SK-N-SH (cell line): ENCODE results near the gene DSP.

ENCODE experiments used
- CTCF ChIP-seq: fragments of 200-600 bp; sonication (generic); IDR thresholded peaks from 2 replicates; pipeline ENCODE4 v1.6.1; 2017; ENCODE audit warnings: antibody characterized with exemption, mild to moderate bottlenecking, moderate library complexity
- EP300 ChIP-seq, 2 experiments: IDR thresholded peaks; 2 replicates each; pipeline versions ENCODE4 v1.4.0 to v1.6.1; 2012; ENCODE audit warnings: borderline replicate concordance in 1 of 2, low read depth in 1 of 2, low read length in 1 of 2
- EZH2phosphoT487 ChIP-seq: fragments of 200-600 bp; sonication (generic); IDR thresholded peaks from 2 replicates; pipeline ENCODE4 v1.6.1; 2017; ENCODE audit warnings: low read depth, mixed run types, mild to moderate bottlenecking, antibody characterized with exemption, moderate library complexity, borderline replicate concordance
- FOXM1 ChIP-seq: IDR thresholded peaks from 2 replicates; pipeline ENCODE4 v1.4.0; 2012; ENCODE audit warnings: low read depth, mild to moderate bottlenecking
- GABPA ChIP-seq: IDR thresholded peaks from 2 replicates; pipeline ENCODE4 v1.4.0; 2012; ENCODE audit warnings: low read depth, mild to moderate bottlenecking
- NRF1 ChIP-seq: IDR thresholded peaks from 2 replicates; pipeline ENCODE4 v1.6.1; 2012; ENCODE audit warnings: low read depth, mild to moderate bottlenecking, low read length
- TEAD4 ChIP-seq: IDR thresholded peaks from 2 replicates; pipeline ENCODE4 v1.4.0; 2012; ENCODE audit warnings: mild to moderate bottlenecking, borderline replicate concordance; ENCODE audit not compliant: insufficient read depth
- TF ChIP-seq, protein P1 (sequence below): fragments of 150-350 bp; IDR thresholded peaks from 2 replicates; pipeline ENCODE4 v1.6.1; 2016; ENCODE audit warnings: mild to moderate bottlenecking, low read depth, low read length
- TF ChIP-seq, protein P2 (sequence below): IDR thresholded peaks from 2 replicates; pipeline ENCODE4 v1.4.0; 2012; ENCODE audit warnings: low read depth

DNA sequence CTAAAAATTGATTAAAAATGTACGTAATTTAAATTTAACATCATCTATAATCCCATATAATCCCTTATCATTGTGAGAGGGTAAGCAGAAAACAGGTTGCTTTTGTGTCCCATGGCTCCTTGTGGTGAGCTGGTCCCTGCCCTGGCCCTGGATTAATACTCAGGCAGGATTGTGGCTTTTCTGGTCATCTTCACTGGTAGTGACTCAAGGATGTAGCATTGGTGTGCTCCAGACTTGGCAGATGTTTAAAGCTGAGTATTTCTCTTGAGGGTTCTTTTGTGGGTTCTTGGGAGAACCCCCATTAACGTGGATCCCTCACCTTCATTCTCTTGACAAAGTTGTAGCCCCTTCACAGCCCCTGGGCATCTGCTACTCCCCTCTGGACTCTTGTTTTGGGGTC is 87.8 kb downstream of the DSP start:
- TF ChIP-seq CTCF, result no peak
- TF ChIP-seq, protein P1, sequence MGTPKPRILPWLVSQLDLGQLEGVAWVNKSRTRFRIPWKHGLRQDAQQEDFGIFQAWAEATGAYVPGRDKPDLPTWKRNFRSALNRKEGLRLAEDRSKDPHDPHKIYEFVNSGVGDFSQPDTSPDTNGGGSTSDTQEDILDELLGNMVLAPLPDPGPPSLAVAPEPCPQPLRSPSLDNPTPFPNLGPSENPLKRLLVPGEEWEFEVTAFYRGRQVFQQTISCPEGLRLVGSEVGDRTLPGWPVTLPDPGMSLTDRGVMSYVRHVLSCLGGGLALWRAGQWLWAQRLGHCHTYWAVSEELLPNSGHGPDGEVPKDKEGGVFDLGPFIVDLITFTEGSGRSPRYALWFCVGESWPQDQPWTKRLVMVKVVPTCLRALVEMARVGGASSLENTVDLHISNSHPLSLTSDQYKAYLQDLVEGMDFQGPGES, result no peak
- no peak for TF ChIP-seq GABPA
- TF ChIP-seq, protein P2, sequence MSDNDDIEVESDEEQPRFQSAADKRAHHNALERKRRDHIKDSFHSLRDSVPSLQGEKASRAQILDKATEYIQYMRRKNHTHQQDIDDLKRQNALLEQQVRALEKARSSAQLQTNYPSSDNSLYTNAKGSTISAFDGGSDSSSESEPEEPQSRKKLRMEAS, result no peak
- no peak for TF ChIP-seq NRF1
- no peak for TF ChIP-seq EP300 (IDR thresholded peaks at IDR 0.05; ENCODE audit: borderline replicate concordance in 1 of 2, low read depth in 1 of 2, low read length in 1 of 2)
- TF ChIP-seq TEAD4, result no peak
- TF ChIP-seq EZH2phosphoT487, result no peak
- no peak for TF ChIP-seq FOXM1
